Activated CD8-positive, alpha-beta T cell treated with anti-CD3 and anti-CD28 coated beads, Interleukin-2, amount 10 ng/mL, durations not matched to agents 7 days and 5 days (primary cell): Measurements from ENCODE around the gene ALPP. TPM values are rescaled to one million over a fixed set of nuclear protein-coding genes. Genes with fewer than 3 reads are reported as not detected.
"Not testable (repeated sequence)": the region's sequence is repeated elsewhere in the genome, so short reads cannot be mapped to it uniquely, and the experiment has no call there.

Source experiments
- ATAC-seq: fragments of 150-1000 bp; cut with Tn5 transposase; one replicate; pipeline ENCODE4 v1.10.0; 2021; ENCODE audit warnings: moderate library complexity
- CTCF ChIA-PET: fragments of 350-600 bp; sonication (Branson Sonifier 250); formaldehyde crosslinking; loops from one replicate; lab custom pipeline; 2021; ENCODE audit warnings: antibody characterized with exemption; lab: Charles Lee
- POLR2A ChIA-PET: fragments of 350-600 bp; sonication (Branson Sonifier 250); formaldehyde crosslinking; loops from one replicate; lab custom pipeline; 2021; ENCODE audit warnings: antibody characterized with exemption; lab: Charles Lee
- DNase-seq: peaks from one replicate; pipeline ENCODE4 v3.0.0-alpha.2; 2020
- H3K27ac Mint-ChIP-seq: one replicate; pipeline ENCODE4 v1.8.0; 2021; ENCODE audit warnings: mild to moderate bottlenecking, mixed read lengths
- H3K27me3 Mint-ChIP-seq: one replicate; pipeline ENCODE4 v1.8.0; 2021; ENCODE audit warnings: low read depth, mixed read lengths
- H3K36me3 Mint-ChIP-seq: one replicate; pipeline ENCODE4 v1.8.0; 2021; ENCODE audit warnings: low read depth, mixed read lengths
- H3K4me1 Mint-ChIP-seq: one replicate; pipeline ENCODE4 v1.8.0; 2021; ENCODE audit warnings: low read depth, mixed read lengths
- H3K4me3 Mint-ChIP-seq: one replicate; pipeline ENCODE4 v1.8.0; 2021; ENCODE audit warnings: mild to moderate bottlenecking, mixed read lengths
- H3K9me3 Mint-ChIP-seq: one replicate; pipeline ENCODE4 v1.8.0; 2022; ENCODE audit warnings: mixed read lengths; ENCODE audit not compliant: insufficient read depth
- total RNA-seq, 2 experiments: library from RNA; stranded (reverse); gene quantifications; one replicate each; pipeline ENCODE4 v1.2.3, GENCODE V29; 2021

Gene ALPP
- total RNA-seq, 2 experiments from 2014 or later: not detected

GRCh38 chr2:232335206-232335858, 43.2 kb upstream of the ALPP start:
- not testable (repeated sequence) for DNase-seq, H3K9me3 Mint-ChIP-seq, H3K27me3 Mint-ChIP-seq, H3K27ac Mint-ChIP-seq, H3K4me1 Mint-ChIP-seq, H3K36me3 Mint-ChIP-seq, H3K4me3 Mint-ChIP-seq
- ChIA-PET CTCF (interaction anchor here (1.0 to 2.4 kb wide), 6 partner anchors 13 to 152 kb away, joined by 3 to 7 read pairs (median 6); no protein-coding TSS in a partner anchor), POLR2A (interaction anchor here (1.4 kb wide), 1 partner anchor 26 kb away, joined by 3 read pairs; no protein-coding TSS in a partner anchor)
- peak; percentile 68 for ATAC-seq

- Mint-ChIP-seq H3K4me3 (no peak overlapping the region), H3K36me3 (no peaks in the 10 kb centered on the region), H3K27ac (no peak overlapping the region), H3K4me1 (peaks cover 2% of the 10 kb centered on the region), H3K27me3 (no peaks in the 10 kb centered on the region), H3K9me3 (no peaks in the 10 kb centered on the region)
- CTCF ChIA-PET: interaction anchor here (1.0 to 2.4 kb wide), 6 partner anchors 13 to 152 kb away, joined by 3 to 7 read pairs (median 6); no protein-coding TSS in a partner anchor
- DNase-seq: no peak
- ATAC-seq: no peak
- POLR2A ChIA-PET: no interaction called here
Measured at GRCh38 chr2:232335859-232336215, 42.7 kb upstream of the ALPP start.

GRCh38 chr2:232336241-232336736, 42.3 kb upstream of the ALPP start:
- ChIA-PET POLR2A (no interaction called here), CTCF (interaction anchor here (1.0 to 2.4 kb wide), 7 partner anchors 8 to 153 kb away, joined by 3 to 7 read pairs (median 6); no protein-coding TSS in a partner anchor)
- Mint-ChIP-seq H3K4me1 (peaks cover 2% of the 10 kb centered on the region), H3K36me3 (no peaks in the 10 kb centered on the region), H3K4me3 (no peak overlapping the region), H3K27me3 (no peaks in the 10 kb centered on the region), H3K27ac (no peak overlapping the region), H3K9me3 (no peaks in the 10 kb centered on the region)
- DNase-seq (no peak), ATAC-seq (no peak)

GRCh38 chr2:232336981-232337720, 41.4 kb upstream of the ALPP start:
- POLR2A ChIA-PET: interaction anchor here (0.7 kb wide), 1 partner anchor 96 kb away, joined by 3 read pairs; no protein-coding TSS in a partner anchor
- Mint-ChIP-seq H3K36me3 (no peaks in the 10 kb centered on the region), H3K4me3 (no peak overlapping the region), H3K27ac (no peak overlapping the region), H3K27me3 (no peaks in the 10 kb centered on the region), H3K9me3 (no peaks in the 10 kb centered on the region), H3K4me1 (peaks cover 2% of the 10 kb centered on the region)
- CTCF ChIA-PET: interaction anchor here (1.1 to 2.3 kb wide), 4 partner anchors 9 to 108 kb away, joined by 3 to 6 read pairs (median 4); no protein-coding TSS in a partner anchor
- no peak for ATAC-seq
- no peak for DNase-seq

GRCh38 chr2:232338094-232338758, 40.3 kb upstream of the ALPP start:
- POLR2A ChIA-PET, H3K4me1 Mint-ChIP-seq, H3K36me3 Mint-ChIP-seq, ATAC-seq, H3K9me3 Mint-ChIP-seq, H3K4me3 Mint-ChIP-seq, H3K27me3 Mint-ChIP-seq, DNase-seq: not testable (repeated sequence)
- CTCF ChIA-PET: interaction anchor here (1.4 kb wide), 1 partner anchor 107 kb away, joined by 3 read pairs; no protein-coding TSS in a partner anchor
- peak overlapping the region; percentile 52 for H3K27ac Mint-ChIP-seq

- ATAC-seq (no peak), DNase-seq (no peak)
- H3K4me3 Mint-ChIP-seq: no peak overlapping the region
- peak overlapping the region; percentile 52 for H3K27ac Mint-ChIP-seq
- H3K4me1 Mint-ChIP-seq: peaks cover 2% of the 10 kb centered on the region
- ChIA-PET POLR2A (no interaction called here), CTCF (no interaction called here)
- H3K36me3 Mint-ChIP-seq: no peaks in the 10 kb centered on the region
- H3K9me3 Mint-ChIP-seq: no peaks in the 10 kb centered on the region
- no peaks in the 10 kb centered on the region for H3K27me3 Mint-ChIP-seq
Measured at GRCh38 chr2:232338759-232339106, 39.8 kb upstream of the ALPP start.

- Mint-ChIP-seq H3K27ac (no peak overlapping the region), H3K4me1 (peaks cover 2% of the 10 kb centered on the region), H3K36me3 (no peaks in the 10 kb centered on the region), H3K9me3 (no peaks in the 10 kb centered on the region), H3K4me3 (no peak overlapping the region), H3K27me3 (no peaks in the 10 kb centered on the region)
- ChIA-PET POLR2A (no interaction called here), CTCF (interaction anchor here (1.1 to 1.5 kb wide), 2 partner anchors 15 to 19 kb away, joined by 3 read pairs; no protein-coding TSS in a partner anchor)
- DNase-seq (no peak), ATAC-seq (no peak)
Measured at GRCh38 chr2:232339121-232340081, 39.1 kb upstream of the ALPP start.

GRCh38 chr2:232340171-232340935, 38.2 kb upstream of the ALPP start:
- ChIA-PET POLR2A (no interaction called here), CTCF (interaction anchor here (1.1 to 1.5 kb wide), 3 partner anchors 14 to 25 kb away, joined by 3 to 5 read pairs (median 3); no protein-coding TSS in a partner anchor)
- no peak for ATAC-seq
- DNase-seq: no peak
- Mint-ChIP-seq H3K4me1 (peaks cover 2% of the 10 kb centered on the region), H3K27ac (no peak overlapping the region), H3K36me3 (no peaks in the 10 kb centered on the region), H3K4me3 (no peak overlapping the region), H3K27me3 (peaks cover 3% of the 10 kb centered on the region), H3K9me3 (no peaks in the 10 kb centered on the region)

GRCh38 chr2:232341061-232341738, 37.4 kb upstream of the ALPP start:
- Mint-ChIP-seq H3K27ac (no peak overlapping the region), H3K4me1 (peaks cover 2% of the 10 kb centered on the region), H3K9me3 (no peaks in the 10 kb centered on the region), H3K36me3 (no peaks in the 10 kb centered on the region), H3K27me3 (peaks cover 3% of the 10 kb centered on the region), H3K4me3 (no peak overlapping the region)
- no peak for DNase-seq
- POLR2A ChIA-PET: interaction anchor here (0.5 kb wide), 1 partner anchor 26 kb away, joined by 3 read pairs; no protein-coding TSS in a partner anchor
- no peak for ATAC-seq
- CTCF ChIA-PET: interaction anchor here (1.0 to 1.5 kb wide), 3 partner anchors 14 to 24 kb away, joined by 3 to 5 read pairs (median 3); no protein-coding TSS in a partner anchor

GRCh38 chr2:232341739-232342126, 36.8 kb upstream of the ALPP start:
- DNase-seq (no peak), ATAC-seq (no peak)
- H3K27ac Mint-ChIP-seq: no peak overlapping the region
- H3K9me3 Mint-ChIP-seq: no peaks in the 10 kb centered on the region
- H3K4me3 Mint-ChIP-seq: no peak overlapping the region
- H3K36me3 Mint-ChIP-seq: no peaks in the 10 kb centered on the region
- H3K4me1 Mint-ChIP-seq: peaks cover 2% of the 10 kb centered on the region
- peaks cover 4% of the 10 kb centered on the region for H3K27me3 Mint-ChIP-seq
- POLR2A ChIA-PET: interaction anchor here (0.5 kb wide), 1 partner anchor 27 kb away, joined by 3 read pairs; no protein-coding TSS in a partner anchor
- CTCF ChIA-PET: interaction anchor here (1.0 to 1.5 kb wide), 2 partner anchors 14 to 24 kb away, joined by 3 to 5 read pairs; no protein-coding TSS in a partner anchor
